GM18868 (cell line): Measurements from ENCODE around the gene COL6A1.
"Not testable (repeated sequence)": the region's sequence is repeated elsewhere in the genome, so short reads cannot be mapped to it uniquely, and the experiment has no call there.

Experiments used
- ATAC-seq: cut with Tn5 transposase; IDR thresholded peaks from one replicate; pipeline ENCODE4 v1.9.1; 2021; ENCODE audit warnings: mild to moderate bottlenecking, moderate library complexity; ENCODE audit not compliant: unreplicated experiment

COL6A1 gene

DNA sequence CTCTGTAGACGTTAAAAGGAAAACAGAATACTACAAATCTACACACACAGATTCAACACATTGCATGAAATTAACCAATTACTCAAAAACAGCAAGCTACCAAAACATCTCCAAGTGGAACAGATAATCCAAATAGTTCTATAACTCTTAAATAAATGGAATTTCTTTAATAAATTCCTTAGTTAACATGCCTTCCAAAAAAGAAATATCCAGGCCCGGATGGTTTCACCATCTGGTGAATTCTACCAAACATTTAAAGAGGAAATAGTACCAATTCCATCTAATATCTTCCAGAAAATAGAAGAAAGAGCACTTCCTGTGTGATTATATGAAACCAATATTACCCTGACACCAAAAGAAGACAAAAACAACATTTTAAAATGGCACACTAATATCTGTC lies 63.6 kb downstream of the COL6A1 start:
- ATAC-seq = no peak

DNA sequence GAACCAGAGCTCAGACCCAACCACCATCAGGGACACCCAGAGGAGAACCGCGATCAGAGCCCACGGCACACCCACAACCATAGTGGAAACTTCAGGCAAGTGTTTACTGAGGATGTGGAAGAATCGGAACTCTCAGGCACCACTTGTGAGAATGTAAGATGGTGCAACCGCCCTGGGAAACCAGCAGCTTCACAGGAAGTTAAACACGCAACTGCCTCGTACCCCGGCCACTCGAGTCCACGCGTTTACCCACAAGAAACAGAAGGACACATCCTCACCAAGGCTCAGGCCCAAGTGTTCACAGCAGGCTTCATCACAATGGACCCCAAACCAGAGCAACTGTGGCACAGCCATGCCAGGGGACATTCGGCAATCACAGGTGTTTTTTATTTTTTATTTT lies 64.9 kb downstream of the COL6A1 start:
- no peak for ATAC-seq

DNA sequence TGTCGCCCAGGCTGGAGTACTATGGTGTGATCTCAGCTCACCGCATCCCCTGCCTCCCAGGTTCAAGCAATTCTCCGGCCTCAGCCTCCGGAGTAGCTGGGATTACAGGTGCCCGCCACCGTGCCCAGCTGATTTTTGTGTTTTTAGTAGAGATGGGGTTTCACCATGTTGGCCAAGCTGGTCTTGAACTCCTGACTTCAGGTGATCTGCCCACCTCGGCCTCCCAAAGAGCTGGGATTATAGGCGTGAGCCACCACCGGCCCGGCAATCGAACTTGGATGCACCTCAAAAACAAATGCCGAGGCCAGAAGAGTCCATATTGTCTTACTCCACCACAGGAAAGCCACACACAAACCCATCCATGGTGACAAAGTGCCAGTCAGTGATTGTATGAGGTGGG lies 65.3 kb downstream of the COL6A1 start:
- not testable (repeated sequence) for ATAC-seq

DNA sequence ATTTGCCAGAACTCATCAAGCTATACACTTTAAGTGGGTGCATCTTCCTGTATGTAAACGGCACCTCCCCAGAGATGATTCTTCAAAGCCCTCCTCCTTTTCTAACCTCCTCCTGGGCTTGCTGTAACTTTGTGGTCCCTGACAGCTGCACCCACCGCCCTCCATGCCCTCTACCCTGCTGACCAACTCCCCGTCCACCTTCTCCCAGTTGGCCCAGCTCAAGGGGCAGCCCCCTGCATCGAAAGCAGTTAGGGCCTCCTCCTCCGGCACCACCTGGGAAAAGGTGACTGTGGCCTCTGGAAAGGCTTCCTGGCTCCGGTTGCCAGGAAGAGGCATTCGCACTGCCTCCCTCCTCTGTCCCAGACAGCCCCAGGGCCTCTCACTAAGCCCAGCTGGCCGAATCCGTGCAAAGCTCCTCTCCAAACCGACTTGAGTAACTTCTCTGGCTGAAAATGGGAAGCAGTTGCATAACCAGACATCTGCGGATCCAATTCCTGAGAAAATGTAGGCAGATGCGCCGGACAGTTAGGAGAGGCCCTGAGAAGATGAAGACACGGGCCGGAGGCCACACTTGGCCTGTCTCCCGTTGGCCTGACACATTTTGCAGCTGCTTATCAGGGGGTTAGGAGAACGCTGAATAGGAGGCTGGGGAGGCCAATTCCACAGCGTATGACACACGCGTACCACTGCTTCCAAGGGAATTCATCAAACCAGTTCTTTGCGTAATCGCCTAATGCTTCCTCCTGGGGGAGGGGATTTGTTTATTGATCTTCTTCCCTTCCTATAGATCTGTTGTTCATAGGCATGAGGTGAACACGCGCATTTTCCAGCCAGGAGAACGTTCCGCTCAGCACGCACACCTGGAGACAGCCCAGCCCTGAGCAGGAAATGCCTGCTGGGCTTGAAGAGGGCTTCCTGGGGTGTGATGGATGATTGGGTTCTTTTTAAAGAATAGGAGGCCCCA lies 67.6 kb downstream of the COL6A1 start:
- no peak for ATAC-seq

DNA sequence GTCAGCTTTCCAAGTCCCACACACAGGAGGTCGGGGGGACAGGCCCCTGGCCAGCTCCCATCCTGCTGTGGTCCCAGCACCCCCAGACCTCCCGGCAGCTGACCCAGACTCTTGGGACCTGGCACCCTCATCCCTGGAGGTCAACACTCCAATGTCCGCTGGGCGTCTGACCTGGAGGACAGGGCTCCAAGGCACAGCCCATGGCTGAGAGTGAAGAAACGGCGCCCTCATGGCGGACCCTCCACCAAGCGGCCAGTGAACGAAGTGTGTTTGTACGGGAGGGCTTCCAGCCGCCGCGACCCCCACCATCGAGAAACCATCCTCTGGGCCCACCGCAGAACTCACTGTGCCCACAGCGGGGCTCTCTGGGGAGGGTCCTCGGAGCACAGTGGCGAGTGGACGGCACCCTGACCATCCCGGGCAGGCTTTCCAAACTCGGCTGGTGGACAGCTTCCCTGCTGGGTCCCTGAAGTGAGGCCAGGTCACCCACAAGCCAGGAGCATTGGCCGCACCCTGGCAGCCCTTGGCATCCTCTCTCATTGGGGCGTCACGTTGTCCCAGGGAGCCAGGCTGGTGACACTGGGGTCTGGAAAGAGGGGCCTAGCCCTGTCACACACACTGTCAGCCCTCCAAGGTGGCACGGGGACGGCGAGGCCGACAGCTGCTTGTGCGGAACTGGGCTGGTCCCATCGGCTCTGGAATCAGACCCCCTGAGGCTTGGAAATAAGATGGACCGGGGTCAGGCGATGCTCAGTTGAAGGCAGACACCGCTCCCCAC lies 68.5 kb downstream of the COL6A1 start:
- no peak for ATAC-seq

DNA sequence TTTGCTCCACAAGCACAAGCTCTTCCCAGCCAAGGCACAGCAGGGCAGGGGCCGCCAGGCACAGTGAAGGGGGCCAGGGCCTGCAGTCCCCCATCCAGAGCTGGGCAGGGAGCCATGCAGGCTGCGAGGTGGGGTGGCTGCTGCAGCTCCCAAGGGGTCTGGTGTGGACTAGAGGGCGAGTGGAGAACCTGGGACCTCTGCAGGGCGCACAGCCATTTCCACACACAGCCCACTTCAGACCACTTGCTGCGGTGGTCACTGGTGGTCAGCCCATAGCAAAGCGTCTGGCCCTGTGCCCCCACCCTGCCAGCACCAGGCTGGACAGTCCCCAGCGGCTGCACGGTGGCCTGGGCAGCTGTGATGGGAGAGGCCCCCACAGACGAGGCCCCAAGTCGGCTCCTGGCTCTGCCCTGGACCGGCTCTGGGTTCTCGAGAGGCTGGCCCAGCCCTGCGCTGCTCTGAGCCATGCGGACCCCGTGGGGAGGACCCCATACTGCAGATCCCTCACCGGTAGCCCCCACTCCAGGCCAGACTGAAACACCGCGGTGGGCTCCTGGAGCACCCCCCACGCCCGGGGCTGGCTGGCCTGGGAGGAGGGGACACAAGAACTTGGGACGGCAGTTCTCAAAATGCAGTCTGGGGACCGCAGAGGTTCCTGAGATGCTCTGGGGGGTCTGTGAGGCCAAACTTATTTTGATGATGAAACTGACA lies 69.3 kb downstream of the COL6A1 start:
- ATAC-seq = no peak

DNA sequence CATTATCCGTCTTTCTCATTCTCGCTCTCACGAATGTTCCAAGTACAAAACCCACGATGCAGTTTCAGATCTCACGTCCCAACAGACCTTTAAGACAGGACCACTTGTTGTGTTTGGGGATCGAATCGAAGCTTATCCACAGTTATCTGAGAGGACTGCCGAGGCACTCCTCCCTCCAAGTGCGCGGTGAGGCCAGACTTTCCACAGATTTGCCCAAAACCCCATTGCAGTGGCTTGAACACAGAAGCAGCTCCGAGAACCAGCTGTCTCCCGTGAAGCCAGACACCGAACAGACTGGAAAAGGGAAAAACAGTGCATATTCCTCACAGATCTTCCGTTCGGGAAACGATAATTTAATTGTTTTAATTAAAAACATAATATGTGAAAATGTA lies 69.8 kb downstream of the COL6A1 start:
- ATAC-seq = no peak

DNA sequence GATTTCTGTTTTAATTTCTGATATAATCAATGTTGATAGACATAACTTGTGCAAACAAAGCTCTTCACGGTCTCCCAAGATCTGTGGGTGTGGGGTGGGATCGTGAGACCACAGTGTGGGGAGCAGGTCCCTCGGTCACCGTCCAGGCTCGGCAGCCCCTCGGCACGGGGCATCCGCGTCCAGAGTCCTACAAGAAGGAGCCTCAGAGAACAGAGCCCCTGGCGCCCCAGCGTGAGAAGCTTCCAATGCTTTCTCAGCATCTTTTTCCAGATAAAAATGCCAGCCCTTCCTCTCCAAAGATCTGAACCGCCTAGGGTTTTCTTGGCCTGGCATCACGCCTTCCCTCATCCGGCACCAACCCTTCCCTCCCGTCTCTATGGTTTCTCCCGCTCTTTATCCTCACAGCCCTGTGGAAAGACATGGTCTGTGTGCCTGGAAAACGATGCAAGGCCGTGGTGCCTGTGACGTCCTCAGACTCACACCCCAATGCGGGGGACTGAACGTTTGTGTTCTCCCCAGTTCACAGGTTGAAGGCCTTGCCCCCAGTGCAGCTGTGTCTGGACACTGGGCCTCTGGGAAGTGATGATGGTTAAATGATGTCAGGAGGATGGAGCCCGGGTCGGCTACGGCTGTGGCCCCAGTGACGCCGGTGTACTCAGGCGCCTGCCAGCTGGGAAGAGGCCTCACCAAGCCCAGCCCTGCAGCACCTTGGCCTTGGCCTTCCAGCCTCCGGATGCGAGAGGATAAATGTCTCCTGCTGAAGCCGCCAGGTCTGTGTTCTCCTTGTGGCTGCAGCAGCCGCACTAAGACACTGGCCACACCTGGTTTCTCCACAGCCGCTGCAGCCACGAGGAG lies 70.5 kb downstream of the COL6A1 start:
- ATAC-seq = no peak

DNA sequence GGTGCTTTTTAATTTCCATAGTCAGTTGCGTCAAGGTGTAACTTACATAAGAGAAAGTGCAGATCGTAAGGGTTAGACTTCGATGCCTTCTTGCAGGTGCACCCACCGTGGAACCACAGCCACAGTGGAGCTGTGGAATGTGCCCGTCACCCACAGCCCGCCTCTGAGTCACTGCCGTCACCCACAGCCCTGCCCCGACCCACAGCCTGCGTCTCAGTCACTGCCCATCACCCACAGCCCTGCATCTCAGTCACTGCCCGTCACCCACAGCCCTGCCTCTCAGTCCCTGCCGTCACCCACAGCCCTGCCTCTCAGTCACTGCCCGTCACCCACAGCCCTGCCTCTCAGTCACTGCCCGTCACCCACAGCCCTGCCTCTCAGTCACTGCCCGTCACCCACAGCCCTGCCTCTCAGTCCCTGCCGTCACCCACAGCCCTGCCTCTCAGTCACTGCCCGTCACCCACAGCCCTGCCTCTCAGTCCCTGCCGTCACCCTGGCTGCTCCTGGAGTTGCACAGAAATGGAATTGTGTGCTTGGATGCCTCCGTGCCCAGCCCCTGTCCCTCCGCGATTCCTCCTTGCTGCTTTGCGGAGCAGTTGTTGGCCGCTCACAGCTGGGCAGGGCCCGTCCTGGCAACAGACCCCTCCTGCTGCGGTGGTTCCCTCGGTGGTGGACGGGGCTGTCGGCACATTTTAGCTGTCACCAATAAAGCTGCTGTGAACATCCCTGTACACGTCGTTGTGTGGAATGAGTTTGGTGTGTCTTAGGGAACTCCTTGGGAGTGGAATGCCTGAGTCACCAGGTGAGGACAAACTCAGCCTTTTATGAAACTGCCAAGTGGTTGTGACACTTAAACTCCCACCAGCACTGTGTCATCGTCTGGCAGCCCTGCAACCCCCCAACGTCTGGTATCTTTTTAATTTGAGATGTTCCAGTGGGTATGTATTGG lies 71.4 kb downstream of the COL6A1 start:
- ATAC-seq = no peak

DNA sequence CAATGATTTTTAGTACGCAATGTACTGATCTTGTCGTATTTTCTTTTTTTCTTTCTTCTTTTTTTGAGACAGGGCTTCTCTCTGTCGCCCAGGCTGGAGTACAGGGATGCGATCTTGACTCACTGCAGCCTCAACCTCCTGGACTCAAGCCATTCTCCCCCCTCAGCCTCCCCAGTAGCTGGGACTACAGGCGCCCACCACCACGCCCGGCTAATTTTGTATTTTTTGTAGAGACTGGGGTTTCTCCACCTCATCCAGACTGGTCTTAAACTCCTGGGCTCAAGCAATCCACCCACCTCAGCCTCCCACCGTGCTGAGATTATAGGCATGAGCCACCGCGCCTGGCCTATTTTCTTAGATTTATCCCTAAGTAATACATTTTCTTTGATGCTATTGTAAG lies 72.5 kb downstream of the COL6A1 start:
- no peak for ATAC-seq

DNA sequence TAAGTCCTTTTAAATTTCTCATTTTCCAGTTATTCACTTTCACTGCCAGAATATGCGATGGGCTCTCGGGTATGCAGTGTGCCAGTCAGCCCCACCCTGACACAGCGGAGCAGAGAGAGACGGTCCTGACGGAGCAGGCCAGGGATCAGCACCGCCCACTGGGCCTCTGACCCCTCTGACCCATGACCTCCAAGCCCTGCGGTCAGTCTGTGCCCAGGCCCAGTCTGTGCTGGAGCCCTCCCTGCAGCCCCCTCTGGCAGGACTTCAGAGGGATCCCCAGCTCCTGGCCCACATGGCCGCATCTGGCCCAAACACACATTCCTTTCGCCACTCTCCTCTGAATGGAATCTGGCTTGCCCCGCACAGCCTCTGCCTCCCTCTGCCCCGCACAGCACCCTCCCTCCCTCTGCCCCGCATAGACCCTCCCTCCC lies 72.9 kb downstream of the COL6A1 start:
- no peak for ATAC-seq
